HepG2 (cell line): ENCODE results near the gene MXI1. TPM values are rescaled to one million over a fixed set of nuclear protein-coding genes. Genes with fewer than 3 reads are reported as not detected.
A peak's percentile ranks its signal among the peaks of the same experiment; 100 is the strongest.

Source experiments
- ATAC-seq: fragments of 200-7000 bp; cut with Tn5 transposase; 3 replicates; pipeline ENCODE4 v1.9.1; 2020; ENCODE audit warnings: mild to moderate bottlenecking, moderate library complexity
- BruUV-seq: library from RNA; stranded (reverse); fragments of 400-500 nt; replicated peaks from 2 replicates; lab custom pipeline; 2021; lab: Mats Ljungman, UMichigan
- CTCF ChIA-PET: fragments of 300-600 bp; formaldehyde crosslinking; extraction: SDS; loops from one replicate; lab custom pipeline; 2021; ENCODE audit warnings: low total read pairs, inconsistent platforms, low intra/inter-chr PET ratio; lab: Yijun Ruan, JAX
- POLR2A ChIA-PET: fragments of 350-600 bp; sonication (Branson Sonifier 250); formaldehyde crosslinking; loops from one replicate; lab custom pipeline; 2020; ENCODE audit warnings: antibody characterized with exemption, inconsistent platforms; lab: Yijun Ruan, JAX
- DNase-seq: peaks from one replicate; pipeline ENCODE4 v3.0.0-alpha.2; 2015; ENCODE audit warnings: low spot score
- FAIRE-seq: peaks from 3 replicates; lab custom pipeline; 2011; peaks lifted over from hg19 to GRCh38; lab: Jason Lieb, UNC
- H2AFZ ChIP-seq: one replicate; pipeline ENCODE4 v1.6.1; 2011; ENCODE audit warnings: low read length, inconsistent platforms
- H3K27ac ChIP-seq: fragments of 300-600 bp; 3 replicates; pipeline ENCODE4 v1.8.0; 2011; ENCODE audit warnings: mixed run types, mild to moderate bottlenecking, mixed read lengths, low read length, inconsistent platforms; ENCODE audit not compliant: insufficient read depth; ENCODE audit errors: extremely low read length
- H3K27me3 ChIP-seq, 2 experiments: fragments of 200-600 bp in 1 of 2; 2 replicates in 1 of 2; 3 replicates in 1 of 2; pipeline versions ENCODE4 v1.6.0 to v1.8.0; 2011; ENCODE audit warnings: low read length in 2 of 2, mild to moderate bottlenecking in 2 of 2, moderate library complexity in 2 of 2, inconsistent platforms in 1 of 2; ENCODE audit not compliant: insufficient read depth in 2 of 2, control insufficient read depth in 1 of 2
- H3K36me3 ChIP-seq, 2 experiments: fragments of 200-600 bp in 1 of 2; replicated peaks in 1 of 2; 2 replicates in 1 of 2; 3 replicates in 1 of 2; pipeline versions ENCODE4 v1.5.1 to v1.8.0; 2011; ENCODE audit warnings: low read length in 2 of 2, inconsistent platforms in 1 of 2; ENCODE audit not compliant: insufficient read depth in 2 of 2, control insufficient read depth in 1 of 2
- H3K4me1 ChIP-seq: 2 replicates; pipeline ENCODE4 v1.5.1; 2012; ENCODE audit warnings: low read length, inconsistent platforms; ENCODE audit not compliant: insufficient read depth
- H3K4me2 ChIP-seq: 2 replicates; pipeline ENCODE4 v1.6.0; 2011; ENCODE audit warnings: low read depth, low read length, inconsistent platforms
- H3K4me3 ChIP-seq, 3 experiments: fragments of 200-600 bp in 1 of 3; sonication (generic), shearing (Covaris generic) in 1 of 3; replicated peaks in 1 of 3; 2 replicates each; pipeline ENCODE4 v1.5.1; 2011 to 2016; ENCODE audit warnings: low read length in 3 of 3, inconsistent platforms in 2 of 3, low read depth in 2 of 3, mild to moderate bottlenecking in 2 of 3, control low read depth in 1 of 3, mixed read lengths in 1 of 3; ENCODE audit not compliant: insufficient read depth in 1 of 3
- H3K79me2 ChIP-seq: one replicate; pipeline ENCODE4 v1.6.1; 2011; ENCODE audit warnings: low read length, inconsistent platforms; ENCODE audit not compliant: insufficient read depth
- H3K9ac ChIP-seq: 2 replicates; pipeline ENCODE4 v1.6.0; 2011; ENCODE audit warnings: mild to moderate bottlenecking, low read depth, low read length, inconsistent platforms; ENCODE audit not compliant: insufficient read depth
- H3K9me3 ChIP-seq: 2 replicates; pipeline ENCODE4 v1.5.1; 2012; ENCODE audit warnings: mild to moderate bottlenecking, low read length
- H4K20me1 ChIP-seq: 2 replicates; pipeline ENCODE4 v1.6.0; 2011; ENCODE audit warnings: inconsistent platforms, mild to moderate bottlenecking, low read length, moderate library complexity; ENCODE audit not compliant: insufficient read depth
- MXD4 ChIP-seq: IDR thresholded peaks from 2 replicates; pipeline ENCODE4 v1.6.1; 2016; ENCODE audit warnings: mild to moderate bottlenecking, missing biosample characterization, missing genetic modification reagents
- RBFOX2 ChIP-seq: fragments of 200-400 bp; formaldehyde crosslinking; IDR thresholded peaks from 2 replicates; pipeline ENCODE4 v1.6.1; 2017; ENCODE audit warnings: low read depth, mild to moderate bottlenecking, low read length
- ZNF543 ChIP-seq: sonication (generic); formaldehyde crosslinking; IDR thresholded peaks from 2 replicates; pipeline ENCODE4 v1.4.0; 2020; ENCODE audit warnings: mild to moderate bottlenecking, missing genetic modification reagents
- ZNF75D ChIP-seq: sonication (generic); formaldehyde crosslinking; IDR thresholded peaks from 2 replicates; pipeline ENCODE4 v1.8.1; 2023; ENCODE audit warnings: missing genetic modification reagents, mild to moderate bottlenecking, borderline replicate concordance
- WGBS: methylation state at CpG from one replicate; pipeline ENCODE4 v1.1.6; 2017; ENCODE audit warnings: low lambda C conversion rate; 5-methylcytosine and 5-hydroxymethylcytosine counted together
- in situ Hi-C: cut with HindIII; loops from 2 replicates; pipeline ENCODE4 v1.10.0; 2017; ENCODE audit warnings: low pct_unique_long_range_greater_than_20kb; ENCODE audit not compliant: extremely low pct_ligation_motif_present
- intact Hi-C: fragments of 100-400 bp; cut with micrococcal nuclease; formaldehyde crosslinking; loops from one replicate; pipeline ENCODE4 v1.10.0; 2022; ENCODE audit not compliant: unreplicated experiment
- polyA plus RNA-seq, 8 experiments: library from polyadenylated mRNA; depleted of rRNA in 3 of 8; stranded (reverse) in 7 of 8; unstranded in 1 of 8; fragments of >200 nt; fragmentation: Illumina TruSeq in 4 of 8; extraction: Trizol in 4 of 8; gene quantifications; 2 replicates each; pipeline versions ENCODE4 v1.2.1 to v1.2.3, GENCODE V29; 2011 to 2016; ENCODE audit warnings: low read depth in 4 of 8, missing spikeins in 1 of 8, mixed read lengths in 1 of 8; ENCODE audit not compliant: insufficient read depth in 1 of 8
- total RNA-seq, 5 experiments: library from RNA; depleted of rRNA; stranded (reverse); fragments of >200 nt; fragmentation: Illumina TruSeq; extraction: Trizol; gene quantifications; 2 replicates each; pipeline ENCODE4 v1.2.3, GENCODE V29; 2016; ENCODE audit warnings: low read depth in 1 of 5
- TF ChIP-seq, protein P1 (sequence below): sonication (generic); formaldehyde crosslinking; IDR thresholded peaks from 2 replicates; pipeline ENCODE4 v1.4.0; 2020; ENCODE audit warnings: missing genetic modification reagents
- TF ChIP-seq, protein P2 (sequence below): sonication (generic); formaldehyde crosslinking; IDR thresholded peaks from 2 replicates; pipeline ENCODE4 v1.5.0; 2020; ENCODE audit warnings: mild to moderate bottlenecking, missing genetic modification reagents, moderate library complexity

The MXI1 gene
- total and polyA plus RNA-seq, 2 of the 13 experiments (the other 11 are each of a cell fraction or from before 2014, with no cell fraction given) = 6.6 to 22.0 TPM

DNA sequence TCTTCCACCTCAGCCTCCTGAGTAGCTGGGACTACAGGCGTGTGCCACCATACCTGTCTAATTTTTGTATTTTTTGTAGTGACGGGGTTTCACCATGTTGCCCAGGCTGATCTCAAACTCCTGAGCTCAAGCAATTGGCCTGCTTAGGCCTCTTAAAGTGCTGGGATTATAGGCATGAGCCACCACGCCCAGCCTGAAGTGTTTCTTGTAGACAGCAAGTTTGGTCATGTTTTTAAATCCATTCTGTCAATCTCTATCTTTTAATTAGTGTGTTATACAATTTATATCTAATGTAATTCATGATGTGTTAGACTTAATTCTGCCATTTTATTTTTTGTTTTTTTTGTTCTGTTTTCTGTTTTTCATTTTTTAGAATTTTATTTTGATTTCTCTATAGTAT is 17.2 kb upstream of the MXI1 start (continued):
- TF ChIP-seq, protein P1, sequence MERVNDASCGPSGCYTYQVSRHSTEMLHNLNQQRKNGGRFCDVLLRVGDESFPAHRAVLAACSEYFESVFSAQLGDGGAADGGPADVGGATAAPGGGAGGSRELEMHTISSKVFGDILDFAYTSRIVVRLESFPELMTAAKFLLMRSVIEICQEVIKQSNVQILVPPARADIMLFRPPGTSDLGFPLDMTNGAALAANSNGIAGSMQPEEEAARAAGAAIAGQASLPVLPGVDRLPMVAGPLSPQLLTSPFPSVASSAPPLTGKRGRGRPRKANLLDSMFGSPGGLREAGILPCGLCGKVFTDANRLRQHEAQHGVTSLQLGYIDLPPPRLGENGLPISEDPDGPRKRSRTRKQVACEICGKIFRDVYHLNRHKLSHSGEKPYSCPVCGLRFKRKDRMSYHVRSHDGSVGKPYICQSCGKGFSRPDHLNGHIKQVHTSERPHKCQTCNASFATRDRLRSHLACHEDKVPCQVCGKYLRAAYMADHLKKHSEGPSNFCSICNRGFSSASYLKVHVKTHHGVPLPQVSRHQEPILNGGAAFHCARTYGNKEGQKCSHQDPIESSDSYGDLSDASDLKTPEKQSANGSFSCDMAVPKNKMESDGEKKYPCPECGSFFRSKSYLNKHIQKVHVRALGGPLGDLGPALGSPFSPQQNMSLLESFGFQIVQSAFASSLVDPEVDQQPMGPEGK (CRISPR knock-in tag) = no peak
- TF ChIP-seq ZNF543 (CRISPR knock-in tag) (no peak), ZNF75D (CRISPR knock-in tag) (no peak), RBFOX2 (no peak)

DNA sequence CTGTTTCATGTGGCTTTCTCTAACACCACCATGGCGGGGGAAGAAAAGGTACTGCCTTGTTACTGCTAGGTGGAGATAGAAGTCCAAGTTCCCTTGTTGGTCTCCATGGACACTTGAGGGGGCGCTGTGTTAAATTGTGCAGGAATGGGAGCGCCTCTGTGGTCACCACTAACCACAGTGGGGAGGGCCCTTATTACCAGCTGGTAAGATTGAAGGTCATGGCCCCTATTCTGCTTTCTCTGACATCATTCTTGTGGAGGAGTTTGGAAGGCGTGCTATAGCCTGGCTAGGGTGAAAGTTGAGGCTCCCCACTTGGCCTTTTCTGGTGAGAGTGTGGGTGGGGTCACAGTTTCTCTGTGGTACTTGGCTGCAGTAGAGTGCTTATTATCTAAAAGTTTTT is 14.9 kb upstream of the MXI1 start:
- TF ChIP-seq, protein P2, sequence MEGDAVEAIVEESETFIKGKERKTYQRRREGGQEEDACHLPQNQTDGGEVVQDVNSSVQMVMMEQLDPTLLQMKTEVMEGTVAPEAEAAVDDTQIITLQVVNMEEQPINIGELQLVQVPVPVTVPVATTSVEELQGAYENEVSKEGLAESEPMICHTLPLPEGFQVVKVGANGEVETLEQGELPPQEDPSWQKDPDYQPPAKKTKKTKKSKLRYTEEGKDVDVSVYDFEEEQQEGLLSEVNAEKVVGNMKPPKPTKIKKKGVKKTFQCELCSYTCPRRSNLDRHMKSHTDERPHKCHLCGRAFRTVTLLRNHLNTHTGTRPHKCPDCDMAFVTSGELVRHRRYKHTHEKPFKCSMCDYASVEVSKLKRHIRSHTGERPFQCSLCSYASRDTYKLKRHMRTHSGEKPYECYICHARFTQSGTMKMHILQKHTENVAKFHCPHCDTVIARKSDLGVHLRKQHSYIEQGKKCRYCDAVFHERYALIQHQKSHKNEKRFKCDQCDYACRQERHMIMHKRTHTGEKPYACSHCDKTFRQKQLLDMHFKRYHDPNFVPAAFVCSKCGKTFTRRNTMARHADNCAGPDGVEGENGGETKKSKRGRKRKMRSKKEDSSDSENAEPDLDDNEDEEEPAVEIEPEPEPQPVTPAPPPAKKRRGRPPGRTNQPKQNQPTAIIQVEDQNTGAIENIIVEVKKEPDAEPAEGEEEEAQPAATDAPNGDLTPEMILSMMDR = peak; percentile 20; the same call in 1 of the 2 replicates
- TF ChIP-seq MXD4 (CRISPR knock-in tag) = no peak
- whole genome bisulfite sequencing = 35% methylated on average over 4 of the region's 4 CpGs
- in situ Hi-C loops (no loop called here), intact Hi-C loops (no loop called here)
- no TSS peak for BruUV-seq
- no peak for FAIRE-seq
- no peaks in the 10 kb centered on the region for H4K20me1 ChIP-seq
- ATAC-seq = peak; percentile 47
- POLR2A ChIA-PET = no interaction called here
- DNase-seq = no peak
- CTCF ChIA-PET = no interaction called here
- H3K9ac ChIP-seq = no peak overlapping the region
- no peak overlapping the region for H3K4me3 ChIP-seq
- H3K27me3 ChIP-seq = peaks cover 0 to 1% of the 10 kb centered on the region in 2 experiments; a peak in 2 of 5 replicates
- no peaks in the 10 kb centered on the region for H3K9me3 ChIP-seq
- no peaks in the 10 kb centered on the region for H3K79me2 ChIP-seq
- no peak overlapping the region for H2AFZ ChIP-seq
- H3K27ac ChIP-seq = no peak overlapping the region
- H3K4me2 ChIP-seq = no peak overlapping the region
- H3K4me1 ChIP-seq = no peaks in the 10 kb centered on the region
- no peaks in the 10 kb centered on the region for H3K36me3 ChIP-seq
